Measurements from ENCODE around the gene WDFY2. TPM values are rescaled to one million over a fixed set of nuclear protein-coding genes. Genes with fewer than 3 reads are reported as not detected.

Gene WDFY2
- total RNA-seq, 1 donor from 2014 or later = 20.8 TPM

DNA sequence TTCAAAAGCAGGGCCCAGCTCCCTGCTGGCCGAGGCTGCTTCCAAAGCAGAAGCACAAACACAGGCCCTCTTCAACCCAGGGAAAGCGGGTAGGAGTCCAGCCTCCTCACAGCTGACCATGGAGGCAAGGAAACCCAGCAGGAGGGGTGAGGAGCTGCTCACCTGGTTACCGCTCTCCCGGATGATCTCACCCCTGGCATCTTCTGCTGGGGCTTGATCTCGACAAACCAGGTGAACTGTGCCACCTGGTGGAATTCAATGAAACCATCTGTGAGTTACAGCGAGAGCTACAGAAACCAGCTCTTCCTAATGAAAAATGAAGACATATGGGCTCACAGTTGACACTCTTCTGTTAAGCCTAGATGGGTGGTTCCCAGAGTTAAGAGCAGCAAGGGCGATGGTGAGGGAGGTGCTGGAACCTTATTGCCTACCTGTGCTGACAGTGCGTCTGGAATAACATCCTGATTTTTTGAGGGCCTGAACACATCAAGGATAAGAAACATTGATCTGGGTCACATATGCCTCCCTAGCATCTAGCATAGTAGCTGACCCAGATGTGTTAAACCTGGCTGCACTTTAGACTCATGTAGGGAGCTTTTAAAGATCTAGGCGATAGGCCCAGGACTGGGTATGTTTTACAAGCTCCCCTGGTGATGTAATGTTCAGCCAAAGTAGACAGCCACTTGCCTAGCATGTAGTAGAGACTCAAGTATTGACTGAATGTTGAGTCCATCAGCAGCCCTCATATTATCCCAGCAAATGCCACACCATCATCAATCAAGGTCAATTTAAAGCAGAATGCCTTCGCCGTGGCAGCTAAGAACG, 213.6 kb downstream of the WDFY2 start:
- DNase-seq (no peak), ATAC-seq (ENCODE audit: low read depth) (peak; percentile 45)
- H3K27ac Mint-ChIP-seq = no peak overlapping the region
- intact Hi-C loops (cut with micrococcal nuclease) = loop anchor here (1.0 kb wide), 2 partner anchors 363 to 512 kb away; no protein-coding TSS in a partner anchor
- H3K4me3 Mint-ChIP-seq = no peak overlapping the region
- no peaks in the 10 kb centered on the region for H3K27me3 Mint-ChIP-seq
- peaks cover 3% of the 10 kb centered on the region for H3K36me3 Mint-ChIP-seq (ENCODE audit: low read depth)
- ChIA-PET POLR2A (interaction anchor here (0.6 to 6.2 kb wide), 7 partner anchors 35 to 370 kb away, joined by 3 to 85 read pairs (median 3); partner anchors contain the start of gene INTS6), CTCF (interaction anchor here (0.5 to 6.0 kb wide), 38 partner anchors 11 to 932 kb away, joined by 3 to 88 read pairs (median 4); no protein-coding TSS in a partner anchor)
- TF ChIP-seq, protein P1, sequence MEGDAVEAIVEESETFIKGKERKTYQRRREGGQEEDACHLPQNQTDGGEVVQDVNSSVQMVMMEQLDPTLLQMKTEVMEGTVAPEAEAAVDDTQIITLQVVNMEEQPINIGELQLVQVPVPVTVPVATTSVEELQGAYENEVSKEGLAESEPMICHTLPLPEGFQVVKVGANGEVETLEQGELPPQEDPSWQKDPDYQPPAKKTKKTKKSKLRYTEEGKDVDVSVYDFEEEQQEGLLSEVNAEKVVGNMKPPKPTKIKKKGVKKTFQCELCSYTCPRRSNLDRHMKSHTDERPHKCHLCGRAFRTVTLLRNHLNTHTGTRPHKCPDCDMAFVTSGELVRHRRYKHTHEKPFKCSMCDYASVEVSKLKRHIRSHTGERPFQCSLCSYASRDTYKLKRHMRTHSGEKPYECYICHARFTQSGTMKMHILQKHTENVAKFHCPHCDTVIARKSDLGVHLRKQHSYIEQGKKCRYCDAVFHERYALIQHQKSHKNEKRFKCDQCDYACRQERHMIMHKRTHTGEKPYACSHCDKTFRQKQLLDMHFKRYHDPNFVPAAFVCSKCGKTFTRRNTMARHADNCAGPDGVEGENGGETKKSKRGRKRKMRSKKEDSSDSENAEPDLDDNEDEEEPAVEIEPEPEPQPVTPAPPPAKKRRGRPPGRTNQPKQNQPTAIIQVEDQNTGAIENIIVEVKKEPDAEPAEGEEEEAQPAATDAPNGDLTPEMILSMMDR (IDR thresholded peaks at IDR 0.05) = no peak
- H3K4me1 Mint-ChIP-seq = peaks cover 47% of the 10 kb centered on the region
- no peaks in the 10 kb centered on the region for H3K9me3 Mint-ChIP-seq

- DNase-seq = no peak
- Mint-ChIP-seq H3K4me1 (peaks cover 42% of the 10 kb centered on the region), H3K9me3 (no peaks in the 10 kb centered on the region), H3K4me3 (no peak overlapping the region), H3K36me3 (ENCODE audit: low read depth) (peaks cover 6% of the 10 kb centered on the region), H3K27ac (no peak overlapping the region), H3K27me3 (no peaks in the 10 kb centered on the region)
- no peak for ATAC-seq (ENCODE audit: low read depth)
- TF ChIP-seq, protein P1 (IDR thresholded peaks at IDR 0.05) = no peak
- ChIA-PET POLR2A (interaction anchor here (0.6 to 5.6 kb wide), 2 partner anchors 8 to 347 kb away, joined by 4 to 61 read pairs; partner anchors contain the start of gene INTS6), CTCF (interaction anchor here (0.9 to 6.0 kb wide), 7 partner anchors 9 to 674 kb away, joined by 3 to 88 read pairs (median 4); no protein-coding TSS in a partner anchor)
- intact Hi-C loops (cut with micrococcal nuclease) = no loop called here
Measured at GRCh38 chr13:51799261-51799660, 215.0 kb downstream of the WDFY2 start.

DNA sequence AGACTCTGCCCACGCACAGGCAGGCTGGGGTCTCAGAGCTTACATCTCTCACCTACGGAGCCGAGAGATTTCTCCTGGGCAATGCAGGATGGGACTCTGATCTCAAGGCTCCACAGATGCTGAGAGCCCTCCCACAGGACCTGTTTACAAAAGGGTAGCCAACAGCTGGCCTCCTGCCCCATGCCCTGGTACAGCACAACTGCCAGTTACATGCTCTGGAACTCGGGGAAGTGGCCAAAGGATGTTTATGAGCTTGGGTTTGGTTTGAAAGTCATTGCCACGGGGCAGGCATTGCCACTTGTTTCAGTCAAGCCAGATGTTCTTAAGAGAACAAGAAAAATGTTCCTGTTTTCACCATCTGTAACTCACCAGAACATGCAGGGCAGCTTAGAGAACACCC, 216.2 kb downstream of the WDFY2 start:
- POLR2A ChIA-PET = interaction anchor here (5.6 kb wide), 1 partner anchor 348 kb away, joined by 61 read pairs; the partner anchor contains the start of gene INTS6
- TF ChIP-seq, protein P1 (IDR thresholded peaks at IDR 0.05) = no peak
- CTCF ChIA-PET = interaction anchor here (0.6 to 2.1 kb wide), 4 partner anchors 15 to 514 kb away, joined by 3 to 6 read pairs (median 3); no protein-coding TSS in a partner anchor
- intact Hi-C loops (cut with micrococcal nuclease) = loop anchor here (5.0 kb wide), 4 partner anchors 397 to 1863 kb away; partner anchors contain the start of genes FAM124A, SPRYD7 and VPS36
- ATAC-seq (ENCODE audit: low read depth) = no peak
- Mint-ChIP-seq H3K4me1 (peaks cover 42% of the 10 kb centered on the region), H3K27me3 (no peaks in the 10 kb centered on the region), H3K27ac (no peak overlapping the region), H3K36me3 (ENCODE audit: low read depth) (peaks cover 9% of the 10 kb centered on the region), H3K9me3 (no peaks in the 10 kb centered on the region), H3K4me3 (no peak overlapping the region)
- no peak for DNase-seq

DNA sequence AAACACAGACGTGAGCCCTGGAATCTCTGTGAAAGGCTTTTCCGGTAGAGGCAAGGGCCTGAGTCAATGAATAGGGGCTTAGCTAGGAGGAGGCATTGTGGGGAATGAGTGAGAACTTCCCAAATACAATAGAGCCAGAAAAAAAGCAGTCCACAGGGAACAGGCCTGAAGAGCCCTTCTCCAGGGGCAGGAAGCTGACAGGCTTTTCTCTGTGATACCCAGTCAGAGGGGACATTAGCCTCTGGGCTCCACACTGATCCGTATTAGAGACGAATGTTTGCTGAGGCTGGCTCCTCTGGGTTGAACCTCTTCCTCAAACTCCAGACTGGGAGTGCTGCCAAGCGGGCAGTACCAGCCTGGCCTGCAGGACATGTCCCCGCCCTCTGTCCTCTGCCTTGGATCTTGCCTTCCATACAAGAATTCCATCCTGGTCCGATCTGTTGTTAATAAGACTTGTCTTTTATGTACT, 217.4 kb downstream of the WDFY2 start:
- ChIA-PET POLR2A (interaction anchor here (0.9 to 5.6 kb wide), 3 partner anchors 8 to 349 kb away, joined by 4 to 61 read pairs (median 8); partner anchors contain the start of gene INTS6), CTCF (interaction anchor here (1.0 to 2.1 kb wide), 2 partner anchors 14 to 367 kb away, joined by 4 to 6 read pairs; no protein-coding TSS in a partner anchor)
- peaks cover 9% of the 10 kb centered on the region for H3K36me3 Mint-ChIP-seq (ENCODE audit: low read depth)
- DNase-seq (no peak), ATAC-seq (ENCODE audit: low read depth) (no peak)
- H3K4me1 Mint-ChIP-seq = peaks cover 49% of the 10 kb centered on the region
- peak overlapping the region; percentile 92 for H3K4me3 Mint-ChIP-seq
- peak overlapping the region; percentile 99 for H3K27ac Mint-ChIP-seq
- TF ChIP-seq, protein P1 (IDR thresholded peaks at IDR 0.05) = no peak
- no peaks in the 10 kb centered on the region for H3K9me3 Mint-ChIP-seq
- intact Hi-C loops (cut with micrococcal nuclease) = loop anchor here (5.0 kb wide), 4 partner anchors 396 to 1864 kb away; partner anchors contain the start of genes FAM124A, SPRYD7 and VPS36
- no peaks in the 10 kb centered on the region for H3K27me3 Mint-ChIP-seq

Data from activated B cell treated with CpG ODN at 0.5 μM for 24 hours (primary cell).